Fibroblast of the aortic adventitia (primary cell): Measurements from ENCODE around the gene DOP1B. TPM values are rescaled to one million over a fixed set of nuclear protein-coding genes. Genes with fewer than 3 reads are reported as not detected.

ENCODE experiments used
- DNase-seq: peaks from one replicate; pipeline ENCODE4 v3.0.0-alpha.2; 2010; ENCODE audit warnings: low read depth
- H3K4me3 ChIP-seq: 2 replicates; pipeline ENCODE4 v1.5.1; 2011; ENCODE audit warnings: low read depth, mild to moderate bottlenecking, control low read depth, low read length, moderate library complexity
- total RNA-seq: library from RNA; depleted of rRNA; stranded (reverse); fragments of >200 nt; gene quantifications from 2 replicates; pipeline ENCODE4 v1.2.3, GENCODE V29; 2012; ENCODE audit warnings: low replicate concordance
- TF ChIP-seq, protein P1 (sequence below): IDR thresholded peaks from 2 replicates; pipeline ENCODE4 v1.5.1; 2011; ENCODE audit warnings: mild to moderate bottlenecking, low read length, control low read depth, inconsistent platforms; ENCODE audit not compliant: insufficient read depth

Gene DOP1B
- total RNA-seq, 1 donor = 25.8 TPM

DNA sequence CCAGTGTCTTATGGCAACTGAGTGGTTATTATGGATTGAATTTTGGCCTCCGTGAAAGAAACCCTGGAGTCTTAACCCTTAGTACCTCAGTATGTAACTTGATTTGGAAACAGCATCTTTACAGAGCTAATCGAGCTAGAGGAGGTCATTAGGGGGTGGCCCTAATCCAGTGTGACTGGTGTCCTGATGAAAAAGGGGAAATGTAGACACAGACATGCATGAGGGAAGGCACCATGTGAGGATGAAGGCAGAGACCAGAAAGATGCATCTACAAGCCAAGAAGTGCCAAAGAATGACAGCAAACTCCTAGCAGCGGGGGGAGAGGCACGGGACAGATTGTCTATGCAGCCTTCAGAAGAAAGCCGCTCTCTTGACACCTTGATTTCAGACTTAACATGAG, 14.7 kb downstream of the DOP1B start:
- DNase-seq = no peak
- TF ChIP-seq, protein P1, sequence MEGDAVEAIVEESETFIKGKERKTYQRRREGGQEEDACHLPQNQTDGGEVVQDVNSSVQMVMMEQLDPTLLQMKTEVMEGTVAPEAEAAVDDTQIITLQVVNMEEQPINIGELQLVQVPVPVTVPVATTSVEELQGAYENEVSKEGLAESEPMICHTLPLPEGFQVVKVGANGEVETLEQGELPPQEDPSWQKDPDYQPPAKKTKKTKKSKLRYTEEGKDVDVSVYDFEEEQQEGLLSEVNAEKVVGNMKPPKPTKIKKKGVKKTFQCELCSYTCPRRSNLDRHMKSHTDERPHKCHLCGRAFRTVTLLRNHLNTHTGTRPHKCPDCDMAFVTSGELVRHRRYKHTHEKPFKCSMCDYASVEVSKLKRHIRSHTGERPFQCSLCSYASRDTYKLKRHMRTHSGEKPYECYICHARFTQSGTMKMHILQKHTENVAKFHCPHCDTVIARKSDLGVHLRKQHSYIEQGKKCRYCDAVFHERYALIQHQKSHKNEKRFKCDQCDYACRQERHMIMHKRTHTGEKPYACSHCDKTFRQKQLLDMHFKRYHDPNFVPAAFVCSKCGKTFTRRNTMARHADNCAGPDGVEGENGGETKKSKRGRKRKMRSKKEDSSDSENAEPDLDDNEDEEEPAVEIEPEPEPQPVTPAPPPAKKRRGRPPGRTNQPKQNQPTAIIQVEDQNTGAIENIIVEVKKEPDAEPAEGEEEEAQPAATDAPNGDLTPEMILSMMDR = no peak

DNA sequence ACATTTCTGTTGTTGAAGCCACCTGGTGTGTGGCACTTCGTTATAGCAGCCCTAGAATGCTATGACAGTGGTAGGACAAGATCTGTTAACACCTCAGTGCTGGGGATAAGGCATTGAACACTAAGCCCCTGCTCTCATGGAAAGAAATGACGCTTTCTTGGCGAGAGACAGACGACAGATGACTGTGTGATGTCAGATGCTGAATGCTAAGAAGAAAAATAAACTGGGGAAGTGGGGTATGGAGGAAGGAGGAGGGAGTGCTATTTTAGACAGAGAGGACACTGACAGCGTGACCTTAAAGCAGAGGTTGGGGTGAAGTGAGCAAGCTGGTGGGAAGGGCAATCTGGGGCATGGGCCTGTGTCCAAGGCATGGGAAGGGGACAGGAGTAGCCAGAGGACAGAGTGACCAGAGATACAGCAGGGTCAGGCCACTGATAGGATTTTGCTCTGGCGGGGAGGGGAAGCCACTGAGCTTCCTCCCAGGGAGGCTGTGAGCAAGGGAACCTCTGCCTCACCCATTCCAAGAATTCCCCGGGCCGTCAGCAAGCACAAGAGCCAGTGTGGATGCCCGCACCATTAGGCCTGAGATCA, 15.2 kb downstream of the DOP1B start:
- TF ChIP-seq, protein P1 = no peak
- no peak overlapping the region for H3K4me3 ChIP-seq
- DNase-seq = no peak

More for the DNA sequence above, 14.7 kb downstream of the DOP1B start:
- H3K4me3 ChIP-seq = no peak overlapping the region

DNA sequence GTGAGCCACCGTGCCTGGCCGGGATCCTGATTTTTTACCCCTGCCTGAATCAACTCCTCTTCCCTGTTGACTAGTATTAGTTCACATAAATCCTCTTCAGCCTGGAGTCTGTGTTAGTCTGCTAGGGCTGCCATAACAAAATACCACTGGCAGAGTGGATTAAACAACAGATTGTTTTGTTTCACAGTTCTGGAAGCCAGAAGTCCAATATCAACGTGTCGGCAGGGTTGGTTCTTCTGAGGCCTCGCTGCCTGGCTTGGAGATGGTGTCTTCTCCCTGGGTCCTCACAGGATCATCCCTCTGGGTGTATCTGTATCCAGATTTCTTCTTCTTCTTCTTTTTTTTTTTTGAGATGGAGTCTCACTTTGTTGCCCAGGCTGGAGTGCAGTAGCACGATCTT, 18.2 kb downstream of the DOP1B start:
- no peak for DNase-seq
- TF ChIP-seq, protein P1 = no peak
- no peak overlapping the region for H3K4me3 ChIP-seq

DNA sequence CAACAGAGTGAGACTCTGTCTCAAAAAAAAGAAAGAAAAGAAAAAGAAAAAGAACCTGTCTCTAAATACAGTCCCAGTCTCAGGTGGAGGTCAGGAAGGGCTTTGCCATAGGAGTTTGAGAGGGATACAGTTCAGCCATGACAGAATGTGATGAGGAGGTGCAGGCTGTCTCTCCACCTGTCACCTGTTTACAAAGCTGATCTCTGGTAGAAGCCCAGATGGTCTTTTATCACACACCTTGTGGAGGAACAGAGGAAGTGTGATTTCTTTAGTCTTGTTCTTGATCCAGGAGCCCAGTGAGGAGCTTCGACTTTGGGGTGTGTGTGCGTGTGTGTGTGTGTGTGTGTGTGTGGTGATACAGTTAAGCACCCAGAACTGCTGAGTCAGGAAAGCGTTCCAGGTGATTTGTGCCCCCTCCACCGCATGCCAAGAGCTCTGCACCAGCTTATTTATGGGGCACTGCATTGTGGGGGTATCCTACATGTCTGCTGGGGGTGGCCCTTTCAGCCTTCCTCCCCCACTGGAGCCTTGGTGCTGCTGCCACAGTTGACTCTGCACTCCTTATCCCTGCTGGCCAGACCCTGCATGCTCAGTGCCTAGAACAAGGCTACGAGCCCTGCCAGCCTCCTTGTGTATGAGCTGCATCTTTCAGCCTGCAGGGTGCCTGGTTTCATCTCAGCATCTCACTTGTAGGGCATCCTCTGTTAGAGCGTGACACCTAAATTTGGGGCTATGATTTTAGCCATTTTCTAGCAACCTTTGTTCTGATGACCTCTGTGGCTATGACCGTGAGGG, 19.3 kb downstream of the DOP1B start:
- DNase-seq = no peak
- TF ChIP-seq, protein P1 = no peak
- no peak overlapping the region for H3K4me3 ChIP-seq

DNA sequence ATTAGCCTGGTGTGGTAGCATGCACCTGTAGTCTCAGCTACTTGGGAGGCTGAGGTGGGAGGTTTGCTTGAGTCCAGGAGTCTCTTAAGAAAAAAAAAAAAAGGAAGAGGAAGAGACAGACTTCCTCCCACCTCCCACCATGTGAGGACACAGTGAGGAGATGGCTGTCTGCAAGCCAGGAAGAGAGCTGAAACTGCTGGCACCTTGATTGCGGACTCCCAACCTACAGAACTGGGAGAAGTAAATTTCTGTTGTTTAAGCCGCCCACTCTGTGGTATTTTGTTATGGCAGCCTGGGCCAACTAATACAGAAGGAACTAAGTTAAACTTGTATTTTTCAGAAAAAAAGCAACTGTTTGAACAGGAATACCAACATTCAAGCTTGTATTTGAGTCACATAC, 21.7 kb downstream of the DOP1B start:
- H3K4me3 ChIP-seq = no peak overlapping the region
- no peak for DNase-seq
- TF ChIP-seq, protein P1 = no peak

DNA sequence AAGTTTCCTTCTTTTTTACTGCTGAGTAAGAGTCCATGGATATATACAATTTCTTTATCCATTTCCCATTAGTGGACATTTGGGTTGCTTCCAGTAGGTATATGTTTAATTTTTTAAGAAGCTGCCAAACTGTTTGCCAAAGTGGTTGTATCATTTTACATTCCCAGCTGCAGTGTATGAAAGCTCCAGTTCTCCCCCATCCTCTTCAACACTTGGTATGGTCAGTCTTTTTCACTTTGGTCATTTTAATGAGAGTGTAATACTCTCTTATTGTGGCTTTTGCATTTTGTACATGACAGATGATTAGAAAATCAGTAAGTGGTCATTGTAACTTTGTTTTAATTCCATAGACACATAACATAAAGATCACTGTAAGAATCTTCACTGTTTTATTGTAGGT, 22.5 kb downstream of the DOP1B start:
- no peak overlapping the region for H3K4me3 ChIP-seq
- TF ChIP-seq, protein P1 = no peak
- no peak for DNase-seq

DNA sequence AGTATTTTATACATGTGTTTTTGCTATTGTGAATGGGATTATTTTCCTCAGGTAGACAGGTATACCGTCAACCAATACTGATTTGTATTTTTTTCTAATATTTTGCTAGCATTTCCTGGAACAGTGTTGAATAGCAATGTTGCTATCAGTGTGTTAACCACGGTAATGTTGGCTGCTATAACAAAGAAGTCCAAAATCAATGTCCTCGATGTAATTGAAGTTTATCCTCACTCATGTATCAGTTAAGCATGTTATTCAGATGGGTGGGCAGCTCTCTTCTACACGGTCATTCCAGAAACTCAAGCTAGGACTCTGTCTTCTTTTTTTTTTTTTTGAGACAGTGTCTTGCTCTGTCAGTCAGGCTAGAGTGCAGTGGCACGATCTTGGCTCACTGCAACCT, 24.3 kb downstream of the DOP1B start:
- H3K4me3 ChIP-seq = no peak overlapping the region
- TF ChIP-seq, protein P1 = no peak
- no peak for DNase-seq
